Measurements from ENCODE around the gene LRRC43.
A peak's percentile ranks its signal among the peaks of the same experiment; 100 is the strongest.

LRRC43 gene

DNA sequence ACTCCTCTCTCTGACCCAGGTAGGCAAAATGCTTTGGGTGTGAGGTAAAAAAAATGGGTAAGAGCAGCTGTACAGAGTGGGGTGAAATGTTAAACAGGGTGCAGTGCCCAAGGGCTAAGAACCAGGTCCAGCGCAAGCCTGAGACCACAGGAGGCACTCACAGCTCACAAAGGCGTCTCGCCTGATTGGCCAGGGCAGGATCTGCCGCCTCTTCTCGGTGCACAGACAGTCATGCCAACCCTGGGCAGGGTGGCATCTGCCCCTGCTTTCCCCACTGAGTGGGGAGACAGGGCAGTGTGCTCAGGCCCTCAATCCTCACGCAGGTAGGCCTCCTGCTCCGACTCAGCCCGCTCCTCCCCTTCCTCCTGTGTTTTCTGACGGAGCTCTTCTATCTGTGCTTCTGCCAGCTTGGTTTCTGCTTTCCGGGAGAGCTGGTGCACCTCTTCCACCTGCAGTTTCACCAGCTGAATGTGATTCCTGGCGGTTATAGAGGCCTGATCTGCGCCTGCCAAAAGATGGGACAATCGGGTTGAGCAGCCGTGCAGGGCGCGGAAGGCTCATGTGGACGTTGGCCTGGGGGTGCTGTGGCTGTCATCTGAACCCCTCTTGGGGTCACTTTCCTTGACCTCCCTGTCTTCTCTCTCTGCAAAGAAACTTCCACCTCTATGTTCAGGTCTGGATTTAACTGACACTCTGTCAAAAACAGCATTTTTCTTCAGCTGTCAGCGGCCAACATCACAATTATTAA, 25.3 kb downstream of the LRRC43 start:
- no peak overlapping the region for H3K27ac ChIP-seq
- TF ChIP-seq CTCF (conservative IDR thresholded peaks at IDR 0.05) = no peak
- no peak for TF ChIP-seq ZFX (IDR thresholded peaks at IDR 0.05)

GRCh38 chr12:122215771-122216170, 32.8 kb downstream of the LRRC43 start:
- H3K27ac ChIP-seq = no peak overlapping the region
- TF ChIP-seq ZFX (IDR thresholded peaks at IDR 0.05) (no peak), CTCF (conservative IDR thresholded peaks at IDR 0.05) (peak; percentile 18; the same call in 1 of the 2 replicates)

DNA sequence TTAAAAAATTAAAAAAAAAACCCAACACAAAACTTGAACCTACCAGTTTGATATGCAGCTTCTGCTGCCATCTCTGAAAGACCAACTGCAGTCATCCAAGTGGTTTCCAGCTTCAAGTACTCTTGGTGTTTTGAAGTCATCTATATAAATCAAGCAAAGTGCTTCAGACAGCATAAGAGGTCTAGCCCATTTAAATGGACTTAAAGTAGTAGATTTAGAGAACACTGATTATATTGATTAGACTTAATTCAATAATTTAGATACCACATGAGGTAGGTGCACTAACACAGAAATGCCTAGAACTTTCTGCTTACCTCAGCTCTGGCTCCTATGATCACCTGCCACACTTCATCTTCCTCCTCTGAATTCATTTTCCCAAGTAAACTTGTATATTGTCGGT, 33.5 kb downstream of the LRRC43 start:
- TF ChIP-seq CTCF (conservative IDR thresholded peaks at IDR 0.05) = no peak
- no peak for TF ChIP-seq ZFX (IDR thresholded peaks at IDR 0.05)
- H3K27ac ChIP-seq = no peak overlapping the region

- peak within 1 kb of the TSS; percentile 76 for H3K27ac ChIP-seq
- TF ChIP-seq ZFX (IDR thresholded peaks at IDR 0.05) (no peak), CTCF (conservative IDR thresholded peaks at IDR 0.05) (no peak)
Measured at GRCh38 chr12:122225683-122226365, 42.9 kb downstream of the LRRC43 start, which contains the start of gene DIABLO. Gene DIABLO, minus strand, starts transcription at chr12:122226052. Its CDS starts 38 bp downstream, at chr12:122226014.

DNA sequence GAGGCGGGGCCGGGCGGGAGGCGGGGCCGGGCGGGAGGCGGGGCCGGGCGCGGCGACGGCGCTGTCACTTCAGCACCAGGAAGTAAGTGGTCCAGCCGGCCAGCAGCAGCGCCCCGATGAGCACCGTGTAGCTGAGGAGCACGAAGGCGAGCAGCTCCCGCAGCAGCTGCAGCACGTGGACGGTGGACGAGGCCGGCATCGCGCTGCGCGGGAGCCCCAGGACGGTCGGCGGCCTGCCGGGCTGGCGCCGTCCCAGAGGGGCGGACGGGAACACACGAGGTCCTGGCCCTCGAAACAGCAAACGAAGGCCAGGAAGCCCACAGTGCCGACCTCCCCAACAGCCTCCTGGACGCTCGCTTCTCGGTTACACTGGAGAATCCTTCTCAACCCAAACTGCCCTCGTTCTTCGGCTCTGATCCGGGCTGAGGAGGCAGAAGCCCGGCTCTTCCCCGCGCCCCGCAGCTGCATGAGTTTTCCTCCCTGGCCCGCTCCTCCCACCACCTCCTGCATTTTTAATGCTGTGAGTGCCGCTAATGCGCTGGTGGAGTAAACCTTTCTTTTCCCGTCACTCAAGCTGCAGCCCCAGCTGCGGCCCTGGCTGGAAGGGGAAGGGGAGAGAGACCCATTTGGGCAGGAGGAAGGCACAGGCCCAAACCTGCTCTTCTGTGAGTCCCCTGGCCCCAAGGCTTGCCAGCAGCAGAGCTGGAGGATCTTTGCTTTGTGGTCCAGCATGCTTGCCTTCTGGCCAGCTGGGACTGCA, 43.6 kb downstream of the LRRC43 start:
- TF ChIP-seq CTCF (conservative IDR thresholded peaks at IDR 0.05) (no peak), ZFX (IDR thresholded peaks at IDR 0.05) (no peak)
- H3K27ac ChIP-seq = peak overlapping the region; percentile 60

DNA sequence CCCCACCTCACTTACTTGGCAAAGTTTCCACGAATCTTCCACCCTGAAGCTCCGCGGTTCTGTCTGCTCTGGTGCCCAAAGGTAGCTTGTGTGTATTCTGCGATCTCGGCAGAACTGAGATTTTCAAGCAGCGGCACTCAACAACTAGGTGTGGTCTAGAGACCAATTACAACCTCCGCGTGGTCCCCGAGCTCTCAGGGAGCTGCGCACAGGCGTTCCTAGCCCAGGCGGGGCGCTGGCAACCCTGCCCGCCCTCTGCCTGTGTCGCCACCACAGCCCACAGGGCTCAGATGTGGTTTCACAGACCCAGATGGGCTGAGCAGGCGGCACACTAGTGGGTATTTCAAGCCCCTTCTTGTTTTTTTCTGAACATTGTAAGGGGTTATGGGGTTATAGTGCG, 44.4 kb downstream of the LRRC43 start:
- H3K27ac ChIP-seq = no peak overlapping the region
- TF ChIP-seq CTCF (conservative IDR thresholded peaks at IDR 0.05) (no peak), ZFX (IDR thresholded peaks at IDR 0.05) (no peak)

- TF ChIP-seq CTCF (conservative IDR thresholded peaks at IDR 0.05) = no peak
- TF ChIP-seq ZFX (IDR thresholded peaks at IDR 0.05) = no peak
- H3K27ac ChIP-seq = no peak overlapping the region
Measured at GRCh38 chr12:122228092-122228491, 45.2 kb downstream of the LRRC43 start.
